SKM-1 (cell line): Measurements from ENCODE around the gene TPD52L2.
A peak's percentile ranks its signal among the peaks of the same experiment; 100 is the strongest.
"Not testable (repeated sequence)": the region's sequence is repeated elsewhere in the genome, so short reads cannot be mapped to it uniquely, and the experiment has no call there.

ENCODE experiments used
- DNase-seq: peaks from one replicate; lab custom pipeline; 2025; ENCODE audit not compliant: unreplicated experiment; lab: John Stamatoyannopoulos, UW

The TPD52L2 gene

GRCh38 chr20:63895202-63895951 is 30.3 kb downstream of the TPD52L2 start:
- no peak for DNase-seq

GRCh38 chr20:63895952-63896263 is 30.8 kb downstream of the TPD52L2 start:
- DNase-seq, result no peak

- peak; percentile 54 for DNase-seq
Measured at GRCh38 chr20:63896264-63897105, 31.4 kb downstream of the TPD52L2 start.

GRCh38 chr20:63897978-63898561 is 33.0 kb downstream of the TPD52L2 start:
- DNase-seq, result no peak

GRCh38 chr20:63898882-63899558 is 34.0 kb downstream of the TPD52L2 start:
- peak; percentile 56 for DNase-seq

GRCh38 chr20:63900413-63900812 is 35.3 kb downstream of the TPD52L2 start:
- DNase-seq, result peak; percentile 54

GRCh38 chr20:63903796-63904561 is 38.9 kb downstream of the TPD52L2 start:
- DNase-seq, result peak; percentile 55

- no peak for DNase-seq
Measured at GRCh38 chr20:63908008-63908682, 43.1 kb downstream of the TPD52L2 start.

GRCh38 chr20:63911176-63911575 is 46.1 kb downstream of the TPD52L2 start:
- DNase-seq, result no peak

GRCh38 chr20:63913768-63914167 is 48.7 kb downstream of the TPD52L2 start:
- no peak for DNase-seq

- DNase-seq, result no peak
Measured at GRCh38 chr20:63915471-63915870, 50.4 kb downstream of the TPD52L2 start.

GRCh38 chr20:63916371-63916939 is 51.4 kb downstream of the TPD52L2 start:
- not testable (repeated sequence) for DNase-seq

- no peak for DNase-seq
Measured at GRCh38 chr20:63917811-63918210, 52.7 kb downstream of the TPD52L2 start.

GRCh38 chr20:63919130-63919529 is 54.1 kb downstream of the TPD52L2 start:
- no peak for DNase-seq

- DNase-seq, result no peak
Measured at GRCh38 chr20:63920226-63920625, 55.2 kb downstream of the TPD52L2 start.

GRCh38 chr20:63923651-63924050 is 58.6 kb downstream of the TPD52L2 start:
- DNase-seq, result no peak

- no peak for DNase-seq
Measured at GRCh38 chr20:63924241-63924640, 59.2 kb downstream of the TPD52L2 start.

- no peak for DNase-seq
Measured at GRCh38 chr20:63926298-63926697, 61.2 kb downstream of the TPD52L2 start.

GRCh38 chr20:63929071-63929470 is 64.0 kb downstream of the TPD52L2 start:
- DNase-seq, result no peak

GRCh38 chr20:63929473-63929883 is 64.4 kb downstream of the TPD52L2 start:
- DNase-seq, result not testable (repeated sequence)
